GM12872 (cell line): ENCODE measurements around the gene ARAP2.

Source experiments
- CTCF ChIP-seq: IDR thresholded peaks from 3 replicates; pipeline ENCODE4 v1.5.1; 2011; ENCODE audit warnings: low read depth, mild to moderate bottlenecking, low read length, moderate library complexity; ENCODE audit not compliant: insufficient read depth

Gene ARAP2

GRCh38 chr4:36183665-36184393 is 60.5 kb downstream of the ARAP2 start:
- TF ChIP-seq CTCF = no peak

- no peak for TF ChIP-seq CTCF
These were observed 61.1 kb downstream of the ARAP2 start for GRCh38 chr4:36183232-36183631.

- no peak for TF ChIP-seq CTCF
These were observed 64.1 kb downstream of the ARAP2 start for GRCh38 chr4:36180206-36180605.

- TF ChIP-seq CTCF = no peak
These were observed 65.8 kb downstream of the ARAP2 start for GRCh38 chr4:36178484-36178883.

GRCh38 chr4:36177946-36178345 is 66.4 kb downstream of the ARAP2 start:
- no peak for TF ChIP-seq CTCF

- no peak for TF ChIP-seq CTCF
These were observed 69.7 kb downstream of the ARAP2 start for GRCh38 chr4:36174570-36174969.

- no peak for TF ChIP-seq CTCF
These were observed 70.4 kb downstream of the ARAP2 start for GRCh38 chr4:36173905-36174304.
